Measurements from ENCODE around the gene HJURP. TPM values are rescaled to one million over a fixed set of nuclear protein-coding genes. Genes with fewer than 3 reads are reported as not detected.

Gene HJURP
- total RNA-seq, 4 donors from 2014 or later, result 5.1 to 8.5 (median 5.8) TPM

DNA sequence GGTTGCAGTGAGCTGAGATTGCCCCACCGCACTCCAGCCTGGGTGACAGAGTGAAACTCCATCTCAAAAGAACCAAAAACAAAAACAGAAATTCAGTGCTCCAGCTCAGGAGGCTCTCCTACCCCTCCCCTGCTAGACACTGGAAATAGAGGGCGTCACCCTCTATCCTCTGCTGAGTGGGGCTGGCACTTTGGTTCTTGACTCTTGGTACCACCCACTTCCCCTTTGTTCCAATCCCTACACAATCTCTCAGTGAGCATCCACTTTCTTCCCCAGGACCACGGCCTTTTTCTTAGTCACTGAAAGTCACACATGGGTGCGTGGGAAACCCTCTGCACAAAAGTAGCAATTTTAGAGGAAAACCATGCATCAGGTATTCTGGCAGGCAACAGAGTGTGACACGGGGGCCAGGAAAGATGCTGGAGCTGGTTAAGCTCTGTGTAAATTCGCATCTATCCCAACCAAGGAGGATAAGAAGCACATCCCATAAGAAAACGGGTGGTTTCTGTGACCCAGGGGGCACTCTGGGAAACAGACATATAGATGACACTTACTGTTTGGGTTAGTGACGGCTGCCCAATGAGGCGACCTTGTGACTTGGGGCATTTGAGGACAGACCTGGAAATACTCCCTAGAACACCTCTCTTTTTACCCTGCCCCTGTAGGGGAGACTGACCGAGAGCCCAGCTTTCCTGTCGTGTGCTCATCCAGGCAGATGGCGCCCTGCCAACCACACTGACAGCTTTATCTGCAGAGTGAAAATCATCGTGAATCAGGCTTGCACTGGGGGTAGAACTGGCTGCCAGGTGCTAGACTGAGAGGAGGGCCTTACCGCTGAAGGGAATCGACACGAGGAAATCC is 7.7 kb downstream of the HJURP start:
- no peak for DNase-seq
- TF ChIP-seq, protein P1, sequence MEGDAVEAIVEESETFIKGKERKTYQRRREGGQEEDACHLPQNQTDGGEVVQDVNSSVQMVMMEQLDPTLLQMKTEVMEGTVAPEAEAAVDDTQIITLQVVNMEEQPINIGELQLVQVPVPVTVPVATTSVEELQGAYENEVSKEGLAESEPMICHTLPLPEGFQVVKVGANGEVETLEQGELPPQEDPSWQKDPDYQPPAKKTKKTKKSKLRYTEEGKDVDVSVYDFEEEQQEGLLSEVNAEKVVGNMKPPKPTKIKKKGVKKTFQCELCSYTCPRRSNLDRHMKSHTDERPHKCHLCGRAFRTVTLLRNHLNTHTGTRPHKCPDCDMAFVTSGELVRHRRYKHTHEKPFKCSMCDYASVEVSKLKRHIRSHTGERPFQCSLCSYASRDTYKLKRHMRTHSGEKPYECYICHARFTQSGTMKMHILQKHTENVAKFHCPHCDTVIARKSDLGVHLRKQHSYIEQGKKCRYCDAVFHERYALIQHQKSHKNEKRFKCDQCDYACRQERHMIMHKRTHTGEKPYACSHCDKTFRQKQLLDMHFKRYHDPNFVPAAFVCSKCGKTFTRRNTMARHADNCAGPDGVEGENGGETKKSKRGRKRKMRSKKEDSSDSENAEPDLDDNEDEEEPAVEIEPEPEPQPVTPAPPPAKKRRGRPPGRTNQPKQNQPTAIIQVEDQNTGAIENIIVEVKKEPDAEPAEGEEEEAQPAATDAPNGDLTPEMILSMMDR (IDR thresholded peaks at IDR 0.05), result no peak
- no peak for TF ChIP-seq POLR2A (IDR thresholded peaks at IDR 0.05)
- intact Hi-C loops (cut with DNase I), result no loop called here
- 79 to 84% methylated on average over 9 to 11 of the region's 16 CpGs for WGBS, 2 donors
- Histone ChIP-seq H3K4me1 (no peaks in the 10 kb centered on the region), H3K27ac (no peak overlapping the region), H3K27me3 (no peaks in the 10 kb centered on the region), H3K9me3 (no peaks in the 10 kb centered on the region), H3K36me3 (peaks cover 0 to 69% (median 0%) of the 10 kb centered on the region in 3 donors), H3K4me3 (no peak overlapping the region)

DNA sequence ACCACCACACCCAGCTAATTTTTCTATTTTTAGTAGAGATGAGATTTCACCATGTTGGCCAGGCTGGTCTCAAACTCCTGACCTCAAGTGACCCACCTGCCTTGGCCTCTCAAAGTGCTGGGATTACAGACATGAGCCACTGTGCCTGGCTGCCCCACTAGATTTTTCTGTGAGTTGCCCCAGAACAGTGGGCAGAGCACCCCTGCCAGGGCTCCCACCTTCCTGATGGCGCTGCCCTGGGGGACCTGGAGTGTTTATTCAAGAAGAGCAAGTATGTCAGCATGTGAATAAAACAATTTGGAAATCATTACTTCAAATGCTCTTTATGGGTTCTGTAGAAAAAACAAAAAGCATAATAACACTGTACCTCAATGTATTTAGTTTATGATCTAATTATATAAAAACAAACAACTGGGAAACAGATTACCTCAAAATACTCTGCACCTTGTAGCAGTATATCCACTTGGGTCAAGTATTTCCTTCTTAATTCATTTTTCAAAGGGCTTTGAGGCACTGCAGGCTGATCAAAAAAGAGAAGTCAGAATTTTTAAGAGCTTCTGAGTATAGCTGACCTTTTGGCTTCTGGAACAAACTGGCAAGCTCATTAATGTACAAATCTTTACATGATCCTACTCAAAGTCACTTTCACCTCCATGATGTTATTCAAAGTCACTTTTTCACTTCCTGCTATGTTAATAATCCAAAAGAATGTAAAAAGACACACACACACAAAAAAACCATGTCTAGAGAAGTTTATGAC is 8.9 kb downstream of the HJURP start:
- Histone ChIP-seq H3K9me3 (no peaks in the 10 kb centered on the region), H3K27me3 (no peaks in the 10 kb centered on the region), H3K36me3 (peaks cover 0 to 79% (median 0%) of the 10 kb centered on the region in 3 donors), H3K27ac (no peak overlapping the region), H3K4me3 (no peak overlapping the region), H3K4me1 (no peaks in the 10 kb centered on the region)
- intact Hi-C loops (cut with DNase I), result no loop called here
- 100% methylated on average over 1 of the region's 1 CpG for WGBS, 2 donors
- no peak for DNase-seq
- TF ChIP-seq, protein P1 (IDR thresholded peaks at IDR 0.05), result no peak
- TF ChIP-seq POLR2A (IDR thresholded peaks at IDR 0.05), result no peak

DNA sequence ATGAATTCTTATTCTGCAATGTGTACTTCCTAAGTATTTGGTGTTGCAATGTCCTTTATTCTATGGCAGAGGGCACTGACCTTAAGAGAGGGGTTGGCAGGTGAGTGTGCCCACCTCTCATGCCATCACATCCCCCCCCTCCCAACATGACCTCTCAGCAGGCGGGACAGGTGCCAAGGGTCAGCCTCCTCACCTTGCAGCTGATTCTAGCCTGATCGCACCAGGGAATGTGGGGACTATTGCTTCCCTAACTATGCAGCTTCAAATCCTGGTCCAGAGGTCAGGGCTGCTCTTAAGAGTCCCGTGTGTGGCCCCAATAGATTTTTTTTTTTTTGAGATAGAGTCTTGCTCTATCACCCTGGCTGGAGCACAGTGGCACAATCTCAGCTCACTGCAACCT is 9.5 kb downstream of the HJURP start:
- DNase-seq, result no peak
- Histone ChIP-seq H3K4me1 (no peaks in the 10 kb centered on the region), H3K36me3 (peaks cover 0 to 78% (median 0%) of the 10 kb centered on the region in 3 donors), H3K27me3 (no peaks in the 10 kb centered on the region), H3K9me3 (no peaks in the 10 kb centered on the region), H3K27ac (no peak overlapping the region), H3K4me3 (no peak overlapping the region)
- intact Hi-C loops (cut with DNase I), result no loop called here
- TF ChIP-seq POLR2A (IDR thresholded peaks at IDR 0.05), result no peak
- TF ChIP-seq, protein P1 (IDR thresholded peaks at IDR 0.05), result no peak
- WGBS, 2 donors, result 63 to 91% methylated on average over 1 to 3 of the region's 3 CpGs

DNA sequence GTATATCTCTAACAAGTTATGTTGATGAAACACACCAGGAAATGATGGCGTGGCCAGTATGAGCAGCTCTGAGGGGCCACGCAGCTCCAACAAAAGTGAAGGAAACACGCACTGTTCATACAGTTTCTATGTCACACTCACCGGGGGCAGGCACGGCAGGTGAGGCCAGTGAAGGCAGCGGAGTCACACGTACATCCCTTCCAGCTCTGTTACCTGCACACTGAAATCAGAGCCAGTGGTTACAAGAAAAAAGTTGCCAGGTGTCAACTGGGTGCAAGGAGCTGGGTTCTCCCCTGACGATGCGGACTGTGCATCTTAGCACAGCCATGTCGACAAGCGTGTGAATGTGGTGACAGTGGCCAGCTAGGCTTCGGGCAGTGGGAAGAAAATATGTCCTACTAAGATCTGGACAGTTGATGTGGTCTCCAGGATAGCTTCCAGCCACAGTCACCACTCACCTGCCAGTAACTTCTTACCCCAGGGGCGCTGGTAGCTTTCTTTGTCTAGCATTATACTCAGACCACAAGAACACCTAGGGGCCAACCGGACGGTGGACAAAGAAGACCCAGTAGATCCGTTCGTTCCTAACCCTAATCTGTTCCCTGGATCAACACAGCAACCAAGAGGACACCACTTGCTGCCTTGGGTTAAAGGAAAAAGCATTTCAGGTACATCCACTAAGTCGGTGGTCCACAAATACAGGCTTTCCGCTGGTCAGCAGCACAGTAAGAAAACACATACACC is 10.1 kb downstream of the HJURP start:
- intact Hi-C loops (cut with DNase I), result no loop called here
- TF ChIP-seq POLR2A (IDR thresholded peaks at IDR 0.05), result no peak
- TF ChIP-seq, protein P1 (IDR thresholded peaks at IDR 0.05), result no peak
- 90 to 91% methylated on average over 17 of the region's 19 CpGs for WGBS, 2 donors
- Histone ChIP-seq H3K36me3 (peaks cover 0 to 77% (median 0%) of the 10 kb centered on the region in 3 donors), H3K9me3 (no peaks in the 10 kb centered on the region), H3K4me3 (no peak overlapping the region), H3K27ac (no peak overlapping the region), H3K27me3 (no peaks in the 10 kb centered on the region), H3K4me1 (no peaks in the 10 kb centered on the region)
- DNase-seq, result no peak
